GM19324 (cell line): ENCODE results near the gene DOP1B.
"Not testable (repeated sequence)": the region's sequence is repeated elsewhere in the genome, so short reads cannot be mapped to it uniquely, and the experiment has no call there.

Source experiments
- ATAC-seq: cut with Tn5 transposase; IDR thresholded peaks from one replicate; pipeline ENCODE4 v1.9.1; 2021; ENCODE audit warnings: mild to moderate bottlenecking, moderate library complexity; ENCODE audit not compliant: unreplicated experiment, low FRiP score

The DOP1B gene, protein sequence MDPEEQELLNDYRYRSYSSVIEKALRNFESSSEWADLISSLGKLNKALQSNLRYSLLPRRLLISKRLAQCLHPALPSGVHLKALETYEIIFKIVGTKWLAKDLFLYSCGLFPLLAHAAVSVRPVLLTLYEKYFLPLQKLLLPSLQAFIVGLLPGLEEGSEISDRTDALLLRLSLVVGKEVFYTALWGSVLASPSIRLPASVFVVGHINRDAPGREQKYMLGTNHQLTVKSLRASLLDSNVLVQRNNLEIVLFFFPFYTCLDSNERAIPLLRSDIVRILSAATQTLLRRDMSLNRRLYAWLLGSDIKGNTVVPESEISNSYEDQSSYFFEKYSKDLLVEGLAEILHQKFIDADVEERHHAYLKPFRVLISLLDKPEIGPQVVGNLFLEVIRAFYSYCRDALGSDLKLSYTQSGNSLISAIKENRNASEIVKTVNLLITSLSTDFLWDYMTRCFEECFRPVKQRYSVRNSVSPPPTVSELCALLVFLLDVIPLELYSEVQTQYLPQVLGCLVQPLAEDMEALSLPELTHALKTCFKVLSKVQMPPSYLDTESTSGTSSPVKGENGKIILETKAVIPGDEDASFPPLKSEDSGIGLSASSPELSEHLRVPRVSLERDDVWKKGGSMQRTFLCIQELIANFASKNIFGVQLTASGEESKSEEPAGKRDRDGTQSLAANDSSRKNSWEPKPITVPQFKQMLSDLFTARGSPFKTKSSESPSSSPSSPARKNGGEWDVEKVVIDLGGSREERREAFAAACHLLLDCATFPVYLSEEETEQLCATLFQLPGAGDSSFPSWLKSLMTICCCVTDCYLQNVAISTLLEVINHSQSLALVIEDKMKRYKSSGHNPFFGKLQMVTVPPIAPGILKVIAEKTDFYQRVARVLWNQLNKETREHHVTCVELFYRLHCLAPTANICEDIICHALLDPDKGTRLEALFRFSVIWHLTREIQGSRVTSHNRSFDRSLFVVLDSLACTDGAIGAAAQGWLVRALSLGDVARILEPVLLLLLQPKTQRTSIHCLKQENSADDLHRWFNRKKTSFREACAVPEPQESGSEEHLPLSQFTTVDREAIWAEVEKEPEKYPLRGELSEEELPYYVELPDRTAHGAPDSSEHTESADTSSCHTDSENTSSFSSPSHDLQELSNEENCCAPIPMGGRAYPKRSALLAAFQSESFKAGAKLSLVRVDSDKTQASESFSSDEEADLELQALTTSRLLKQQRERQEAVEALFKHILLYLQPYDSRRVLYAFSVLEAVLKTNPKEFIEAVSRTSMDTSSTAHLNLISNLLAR (N-terminal part only)

GRCh38 chr21:36156815-36157670, at the start of gene DOP1B:
DOP1B (plus strand) TSS chr21:36156824; CDS start chr21:36164734, 7,910 bp downstream.
- ATAC-seq, result peak; percentile 33

DNA sequence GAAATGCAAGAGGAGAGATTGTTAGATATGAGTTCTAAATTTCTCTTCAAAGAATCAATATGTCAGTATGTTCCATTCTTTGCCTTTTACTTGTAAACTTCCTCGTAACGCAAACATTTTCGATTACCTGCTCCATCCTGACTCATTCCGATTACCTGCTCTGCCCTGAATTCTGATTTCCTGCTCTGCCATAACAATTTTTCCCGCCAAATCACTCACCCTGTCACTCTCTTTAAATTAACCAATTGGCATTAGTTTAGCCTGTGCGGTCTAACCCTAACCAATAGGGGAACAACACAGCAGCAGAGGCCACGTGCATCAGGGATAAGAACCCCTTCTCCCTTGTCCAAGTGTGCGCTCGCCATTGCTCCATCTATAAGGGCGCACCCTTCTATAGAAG, 46.8 kb upstream of the DOP1B start:
- no peak for ATAC-seq

DNA sequence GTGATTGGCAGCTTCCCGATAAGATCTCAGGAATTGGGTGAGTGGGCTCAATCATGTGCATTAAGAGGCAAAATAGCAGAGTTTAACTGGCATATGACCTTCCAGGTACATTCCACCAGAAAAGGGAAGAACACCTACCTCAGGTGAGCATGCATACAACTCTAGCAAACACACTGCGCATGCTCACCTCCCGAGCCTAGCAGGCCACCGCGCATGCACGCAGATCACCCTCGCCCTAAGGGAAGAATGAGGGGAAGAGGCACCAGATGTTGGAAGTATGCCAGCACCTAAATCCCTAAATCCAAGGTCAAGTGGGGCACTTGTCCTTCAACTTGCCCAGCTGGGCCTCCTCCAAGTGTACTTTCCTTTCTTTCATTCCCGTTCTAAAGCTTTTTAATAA, 45.4 kb upstream of the DOP1B start:
- no peak for ATAC-seq

DNA sequence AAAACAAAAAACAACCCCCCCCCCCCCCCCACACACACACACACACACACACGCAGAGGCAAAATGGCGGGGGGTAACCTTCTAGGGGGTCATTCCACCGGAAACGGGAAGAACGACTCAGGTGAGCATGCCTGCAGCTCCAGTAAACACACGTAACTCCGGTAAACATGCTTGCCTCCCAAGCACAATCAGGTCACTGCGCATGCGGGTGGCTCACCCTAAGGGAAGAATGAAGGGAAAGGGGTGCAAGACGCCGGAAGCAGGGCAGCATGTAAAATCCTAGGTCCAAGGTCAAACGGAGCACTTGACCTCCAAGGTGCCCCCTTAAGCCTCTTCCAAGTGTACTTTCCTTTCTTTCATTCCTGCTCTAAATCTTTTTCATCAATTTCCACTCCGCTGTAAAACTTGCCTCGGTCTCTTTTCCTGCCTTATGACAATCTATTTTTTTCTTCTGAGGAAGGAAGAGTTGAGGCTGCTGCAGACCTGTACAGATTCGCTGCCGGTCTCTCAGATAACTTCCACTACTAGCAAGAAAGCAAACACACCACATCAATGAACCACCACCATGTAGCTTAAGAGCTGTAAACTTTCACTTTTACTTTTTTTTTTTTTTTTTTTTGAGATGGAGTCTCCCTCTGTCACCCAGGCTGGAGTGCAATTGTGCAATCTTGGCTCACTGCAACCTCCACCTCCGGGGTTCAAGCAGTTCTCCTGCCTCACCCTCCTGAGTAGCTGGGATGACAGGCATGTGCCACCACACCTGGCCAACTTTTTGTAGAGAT, 42.8 kb upstream of the DOP1B start:
- ATAC-seq, result no peak

DNA sequence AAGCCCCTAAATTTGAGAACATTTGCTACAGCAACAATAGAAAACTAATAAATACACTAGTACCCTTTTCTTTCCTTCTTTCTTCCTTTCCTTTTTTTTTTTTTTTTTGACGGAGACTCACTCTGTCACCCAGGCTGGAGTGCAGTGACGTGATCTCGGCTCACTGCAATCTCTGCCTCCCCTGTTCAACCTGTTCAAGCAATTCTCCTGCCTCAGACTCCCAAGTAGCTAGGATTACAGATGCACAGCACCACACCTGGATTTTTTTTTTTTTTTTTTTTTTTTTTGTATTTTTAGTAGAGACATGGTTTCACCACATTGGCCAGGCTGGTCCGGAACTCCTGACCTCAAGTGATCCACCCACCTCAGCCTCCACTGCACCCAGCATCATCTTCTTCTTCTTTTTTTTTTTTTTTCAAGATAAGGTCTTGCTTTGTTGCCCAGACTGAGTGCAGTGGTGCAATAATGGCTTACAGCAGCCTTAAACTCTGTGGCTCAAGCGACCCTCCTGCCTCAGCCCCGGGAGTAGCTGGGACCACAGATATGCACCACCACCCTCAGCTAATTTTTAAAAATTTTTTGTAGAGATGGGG, 41.4 kb upstream of the DOP1B start:
- ATAC-seq, result no peak

- no peak for ATAC-seq
Measured at GRCh38 chr21:36117286-36117741, 39.3 kb upstream of the DOP1B start.

DNA sequence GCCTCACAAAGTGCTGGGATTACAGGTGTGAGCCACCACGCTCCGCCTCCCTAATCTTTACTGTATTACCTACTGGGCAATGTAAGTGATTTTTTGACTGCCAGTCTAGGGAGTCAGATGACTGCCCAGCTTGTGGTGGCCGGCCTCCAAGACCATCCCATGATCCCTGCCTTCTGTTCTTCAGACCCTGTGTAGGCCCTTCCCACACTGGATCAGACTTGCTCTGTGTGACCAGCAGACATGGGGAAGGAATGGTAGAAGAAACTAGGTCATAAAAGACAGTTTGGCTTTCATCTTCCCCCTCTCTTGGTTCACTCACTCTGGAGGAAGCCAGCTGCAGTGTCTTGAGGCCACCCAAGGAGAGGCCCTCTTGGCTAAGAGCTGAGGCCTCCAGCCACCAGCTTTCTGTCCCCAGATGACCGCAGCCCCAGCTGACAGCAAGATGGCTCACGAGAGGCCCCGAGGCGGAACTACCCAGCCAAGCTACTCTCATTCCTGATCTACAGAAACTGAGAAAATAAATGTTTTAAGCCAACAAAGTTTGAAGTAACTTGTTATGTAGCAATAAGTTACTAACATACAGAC, 36.2 kb upstream of the DOP1B start:
- ATAC-seq, result no peak

DNA sequence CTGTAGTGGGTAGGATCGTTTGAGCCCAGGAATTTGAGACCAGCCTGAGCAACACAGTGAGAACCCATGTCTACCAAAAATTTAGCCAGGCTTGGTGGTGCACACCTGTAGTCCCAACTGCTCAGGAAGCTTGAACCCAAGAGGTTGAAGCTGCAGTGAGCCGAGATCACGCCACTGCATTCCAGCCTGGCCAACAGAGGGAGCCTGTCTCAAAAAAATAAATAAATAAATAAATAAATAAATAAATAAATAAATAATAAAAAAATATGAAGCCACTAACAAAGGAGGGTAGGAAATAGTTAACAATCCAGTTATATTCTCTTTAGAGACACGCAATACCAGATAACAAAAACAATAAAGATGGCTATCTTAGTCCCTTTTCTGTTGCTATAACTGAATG, 33.6 kb upstream of the DOP1B start:
- ATAC-seq, result no peak

DNA sequence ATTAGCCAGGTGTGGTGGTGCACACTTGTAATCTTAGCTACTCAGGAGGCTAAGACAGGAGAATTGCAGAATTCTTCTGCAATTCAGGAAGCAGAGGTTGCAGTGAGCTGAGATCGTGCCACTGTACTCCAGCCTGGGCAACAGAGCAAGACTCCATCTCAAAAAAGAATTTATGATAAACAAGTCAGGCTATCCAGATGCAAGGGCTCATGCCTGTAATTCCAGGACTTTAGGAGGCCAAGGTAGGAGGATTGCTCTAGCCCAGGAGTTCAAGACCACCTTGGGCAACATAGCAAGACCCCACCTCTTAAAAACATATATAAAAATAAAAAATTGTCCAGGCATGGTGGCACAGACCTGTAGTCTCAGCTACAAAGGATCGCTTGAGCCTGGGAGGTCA, 32.2 kb upstream of the DOP1B start:
- no peak for ATAC-seq

DNA sequence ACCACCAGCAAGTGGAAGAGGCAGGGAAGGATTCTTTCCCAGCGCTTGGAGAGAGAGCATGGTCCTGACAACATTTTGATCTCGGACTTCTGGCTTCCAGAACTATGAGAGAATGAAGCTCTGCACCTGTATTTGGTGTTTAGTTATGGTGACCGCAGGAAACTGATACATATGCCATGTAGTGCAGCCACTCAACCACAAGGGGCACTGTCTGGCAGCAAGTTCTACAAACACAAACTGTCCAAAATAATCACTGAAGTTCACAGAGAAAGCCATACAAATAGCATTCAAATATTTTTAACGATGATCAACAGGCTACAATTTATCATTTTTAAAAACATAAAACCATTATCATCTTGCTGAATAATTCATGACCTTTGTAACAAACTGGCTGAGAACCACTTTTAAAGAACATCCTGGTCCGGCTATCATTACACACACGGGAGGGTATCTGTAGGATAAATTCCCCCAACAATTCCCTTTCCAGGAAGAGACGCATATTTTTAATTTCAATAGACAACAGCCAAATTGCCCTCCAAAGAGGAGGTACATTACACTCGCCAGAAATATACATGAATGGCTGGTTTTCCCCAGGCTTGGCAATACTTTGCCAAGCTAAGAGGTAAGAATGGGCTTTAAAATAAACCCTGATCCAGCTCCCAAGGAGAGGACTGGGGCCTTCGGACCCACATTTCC, 31.0 kb upstream of the DOP1B start:
- no peak for ATAC-seq

- no peak for ATAC-seq
Measured at GRCh38 chr21:36126208-36126565, 30.4 kb upstream of the DOP1B start.

DNA sequence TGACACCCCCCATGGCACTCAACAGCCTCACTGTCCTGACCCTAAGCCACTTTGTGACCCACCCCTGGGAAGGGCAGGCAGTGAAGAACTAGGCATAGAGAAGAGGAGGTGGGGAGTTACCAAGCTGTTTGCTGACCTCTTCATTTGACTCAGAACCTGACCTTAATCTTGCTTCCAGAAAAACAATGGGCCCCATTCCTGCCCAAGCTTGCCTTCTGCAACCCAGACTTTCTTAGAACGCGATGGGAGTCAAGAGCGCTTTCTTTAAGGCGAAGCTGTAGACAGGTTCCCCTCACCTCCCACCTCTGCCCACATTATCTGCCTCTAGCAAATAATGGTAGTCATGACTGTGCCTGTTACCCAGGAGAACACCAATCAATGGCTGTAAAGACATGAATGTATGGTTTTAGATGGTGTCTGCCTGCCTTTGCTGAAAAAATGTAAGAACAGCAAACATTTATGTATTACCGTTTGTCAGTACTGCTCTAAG, 30.0 kb upstream of the DOP1B start:
- ATAC-seq, result no peak

GRCh38 chr21:36127250-36127904, 29.2 kb upstream of the DOP1B start:
- ATAC-seq, result no peak

- ATAC-seq, result no peak
Measured at GRCh38 chr21:36127977-36128376, 28.6 kb upstream of the DOP1B start.

- no peak for ATAC-seq
Measured at GRCh38 chr21:36129219-36129618, 27.4 kb upstream of the DOP1B start.

DNA sequence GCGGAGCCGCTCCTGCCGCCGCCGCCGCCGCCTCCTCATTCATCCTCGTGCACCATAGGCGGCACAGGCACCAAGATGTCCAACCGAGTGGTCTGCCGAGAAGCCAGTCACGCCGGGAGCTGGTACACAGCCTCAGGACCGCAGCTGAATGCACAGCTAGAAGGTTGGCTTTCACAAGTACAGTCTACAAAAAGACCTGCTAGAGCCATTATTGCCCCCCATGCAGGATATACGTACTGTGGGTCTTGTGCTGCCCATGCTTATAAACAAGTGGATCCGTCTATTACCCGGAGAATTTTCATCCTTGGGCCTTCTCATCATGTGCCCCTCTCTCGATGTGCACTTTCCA, 26.2 kb upstream of the DOP1B start:
- not testable (repeated sequence) for ATAC-seq

- not testable (repeated sequence) for ATAC-seq
Measured at GRCh38 chr21:36130839-36131238, 25.8 kb upstream of the DOP1B start.
